C1 segment of cervical spinal cord (tissue), 14 donors: Measurements from ENCODE around the gene FBXL2.
A peak's percentile ranks its signal among the peaks of the same experiment; 100 is the strongest.

Experiments
- DNase-seq, 14 donors: peaks; one replicate each; lab custom pipeline; 2025; lab: John Stamatoyannopoulos, UW

The FBXL2 gene

GRCh38 chr3:33277193-33277882 is at the start of gene FBXL2:
TSS of gene FBXL2 (plus strand) at chr3:33277442. CDS start at chr3:33277513, 71 bp downstream.
- peak in 8 of 14 donors; percentile 3 to 62 (median 19) for DNase-seq

- DNase-seq = no peak
Observed at GRCh38 chr3:33229066-33229465, 48.2 kb upstream of the FBXL2 start.

GRCh38 chr3:33229947-33230346 is 47.3 kb upstream of the FBXL2 start:
- DNase-seq = no peak

GRCh38 chr3:33231756-33232465 is 45.3 kb upstream of the FBXL2 start:
- no peak for DNase-seq

GRCh38 chr3:33233884-33234283 is 43.4 kb upstream of the FBXL2 start:
- no peak for DNase-seq

GRCh38 chr3:33236005-33236404 is 41.2 kb upstream of the FBXL2 start:
- DNase-seq = no peak

- DNase-seq = no peak
Observed at GRCh38 chr3:33237439-33237838, 39.8 kb upstream of the FBXL2 start.

GRCh38 chr3:33238923-33239322 is 38.3 kb upstream of the FBXL2 start:
- DNase-seq = no peak

GRCh38 chr3:33240261-33240660 is 37.0 kb upstream of the FBXL2 start:
- DNase-seq = no peak

- DNase-seq = no peak
Observed at GRCh38 chr3:33246786-33247185, 30.5 kb upstream of the FBXL2 start.

- no peak for DNase-seq
Observed at GRCh38 chr3:33250712-33251111, 26.5 kb upstream of the FBXL2 start.

- no peak for DNase-seq
Observed at GRCh38 chr3:33256249-33256648, 21.0 kb upstream of the FBXL2 start.

GRCh38 chr3:33260104-33260503 is 17.1 kb upstream of the FBXL2 start:
- no peak for DNase-seq

GRCh38 chr3:33269385-33269784 is 7.9 kb upstream of the FBXL2 start:
- no peak for DNase-seq

- no peak for DNase-seq
Observed at GRCh38 chr3:33271324-33271723, 5.9 kb upstream of the FBXL2 start.

- DNase-seq = no peak
Observed at GRCh38 chr3:33273628-33274027, 3.6 kb upstream of the FBXL2 start.

GRCh38 chr3:33278163-33278562 is 921 bp downstream of the FBXL2 start:
- peak in 2 of 14 donors; percentile 12 to 44 for DNase-seq

GRCh38 chr3:33287672-33288282 is 10.5 kb downstream of the FBXL2 start:
- no peak for DNase-seq

- DNase-seq = no peak
Observed at GRCh38 chr3:33299395-33300081, 22.3 kb downstream of the FBXL2 start.

GRCh38 chr3:33312361-33312760 is 35.1 kb downstream of the FBXL2 start:
- DNase-seq = no peak

- DNase-seq = no peak
Observed at GRCh38 chr3:33313331-33313730, 36.1 kb downstream of the FBXL2 start.

- DNase-seq = no peak
Observed at GRCh38 chr3:33314993-33315392, 37.8 kb downstream of the FBXL2 start.
